G401 (cell line): Measurements from ENCODE around the gene ARHGAP25. TPM values are rescaled to one million over a fixed set of nuclear protein-coding genes. Genes with fewer than 3 reads are reported as not detected.

Experiments used
- DNase-seq: peaks from one replicate; pipeline ENCODE4 v3.0.0-alpha.2; 2015; ENCODE audit warnings: low spot score
- in situ Hi-C: cut with HindIII; loops from 2 replicates; pipeline ENCODE4 v1.10.0; 2016; ENCODE audit warnings: low sequenced_read_pairs, mixed read lengths
- total RNA-seq: library from RNA; depleted of rRNA; stranded (reverse); fragments of >200 nt; shearing (Covaris generic); gene quantifications from 2 replicates; pipeline ENCODE4 v1.2.3, GENCODE V29; 2014

Gene ARHGAP25
- total RNA-seq, 1 experiment from 2014 or later, result not detected

DNA sequence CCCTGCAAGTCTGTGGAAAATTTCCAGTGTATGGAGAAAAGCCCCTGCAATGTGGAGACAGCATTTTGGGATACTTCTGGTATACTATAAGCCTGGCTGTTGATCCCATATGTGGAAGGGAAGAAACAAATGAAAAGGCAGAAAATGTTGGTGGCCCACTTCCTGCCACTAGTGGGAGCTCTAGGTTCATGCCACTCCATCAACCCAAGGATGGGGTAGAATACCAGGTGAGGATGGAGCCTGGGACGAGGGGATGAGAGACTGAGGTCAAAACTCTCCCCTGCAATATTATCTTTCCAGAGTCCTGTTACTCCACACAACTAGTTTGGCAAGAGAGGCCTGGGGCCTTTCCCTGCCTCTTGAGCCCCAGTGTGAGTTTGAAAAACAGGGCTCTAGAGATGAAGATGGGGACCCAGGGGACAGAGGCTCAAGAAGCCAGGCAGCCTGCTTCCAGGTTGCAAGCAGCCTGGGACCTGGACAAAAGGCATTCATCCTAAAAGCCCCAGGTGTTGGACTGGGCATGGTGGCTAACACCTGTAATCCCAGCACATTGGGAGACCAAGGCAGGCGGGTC lies 104.7 kb downstream of the ARHGAP25 start:
- in situ Hi-C loops, result no loop called here
- no peak for DNase-seq

DNA sequence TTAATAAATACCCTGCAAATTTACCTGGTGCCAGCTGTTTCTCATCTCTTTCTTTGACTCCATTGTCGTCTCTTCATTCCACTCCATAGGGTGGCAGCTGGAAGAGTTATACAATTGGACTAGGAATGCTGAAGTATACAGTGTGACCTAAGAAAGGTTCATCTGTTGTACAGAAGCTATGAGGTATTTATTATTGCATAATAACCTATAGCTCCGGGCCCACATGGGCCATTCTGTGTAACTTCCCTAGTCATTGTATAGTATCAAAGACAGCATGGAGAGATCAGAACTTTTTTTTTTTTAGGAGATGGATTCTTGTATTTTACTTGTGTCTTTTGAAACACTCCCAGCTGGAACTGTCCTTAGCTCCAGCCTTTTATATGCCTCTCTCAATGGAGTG lies 110.4 kb downstream of the ARHGAP25 start:
- in situ Hi-C loops, result no loop called here
- no peak for DNase-seq

DNA sequence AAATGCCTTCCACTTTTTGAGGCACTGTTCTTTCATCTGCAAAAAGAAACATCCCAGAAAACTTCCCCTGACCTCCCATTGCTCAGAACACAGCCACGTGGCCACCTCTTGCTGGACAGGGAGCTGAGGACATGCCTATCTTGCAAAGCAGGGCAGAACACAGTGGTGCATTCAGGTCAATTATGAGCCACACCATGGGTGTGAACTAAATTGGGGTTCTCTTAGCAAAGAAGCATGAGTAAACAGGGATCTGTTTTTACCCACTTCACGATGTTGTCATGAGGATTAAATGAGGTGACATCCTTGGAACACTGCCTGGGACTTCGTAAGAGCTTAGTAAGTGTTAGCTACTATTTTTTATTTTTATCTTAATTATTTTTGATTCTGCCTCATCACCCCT lies 111.5 kb downstream of the ARHGAP25 start:
- DNase-seq, result no peak
- in situ Hi-C loops, result no loop called here

DNA sequence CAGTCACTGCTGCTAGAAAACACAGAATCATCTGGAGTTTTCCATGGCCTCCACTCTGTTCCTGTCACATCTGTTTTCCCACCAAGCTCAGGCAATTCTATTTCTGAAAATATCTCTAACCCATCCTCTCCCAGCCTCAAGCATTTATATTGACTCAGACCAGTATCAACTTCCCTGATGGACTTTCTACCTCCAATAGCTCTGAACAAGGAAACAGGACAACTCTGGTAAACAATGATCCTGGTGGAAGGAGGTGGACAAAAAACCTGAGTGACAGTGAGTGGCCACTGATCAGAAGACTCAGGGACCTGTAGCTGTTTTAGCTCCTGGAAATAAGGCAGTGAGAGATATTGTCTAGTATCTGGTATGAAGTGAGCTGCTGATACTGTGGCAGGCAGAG lies 113.1 kb downstream of the ARHGAP25 start:
- in situ Hi-C loops, result no loop called here
- DNase-seq, result no peak

DNA sequence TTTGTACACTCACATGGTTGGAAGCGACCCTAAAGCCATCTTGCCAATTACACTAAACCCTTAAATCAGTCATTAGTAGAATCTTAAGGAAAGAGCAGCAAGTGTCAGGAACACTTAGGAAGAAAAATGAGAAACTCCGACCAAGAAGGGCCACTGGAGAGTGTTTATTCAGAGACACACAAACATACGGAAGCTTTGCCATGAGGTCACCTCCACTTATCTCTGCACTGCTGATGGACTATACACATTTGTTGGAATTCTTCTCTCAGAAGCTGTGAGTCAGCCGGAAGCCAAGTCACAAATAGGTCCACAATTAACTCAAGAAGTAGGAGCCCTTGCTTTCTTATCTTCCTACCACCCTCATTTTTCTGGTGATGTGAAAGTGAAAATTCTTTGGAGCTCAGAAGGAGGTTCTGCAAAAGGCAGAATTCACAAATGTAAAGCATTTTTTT lies 115.0 kb downstream of the ARHGAP25 start:
- DNase-seq, result no peak
- in situ Hi-C loops, result no loop called here

DNA sequence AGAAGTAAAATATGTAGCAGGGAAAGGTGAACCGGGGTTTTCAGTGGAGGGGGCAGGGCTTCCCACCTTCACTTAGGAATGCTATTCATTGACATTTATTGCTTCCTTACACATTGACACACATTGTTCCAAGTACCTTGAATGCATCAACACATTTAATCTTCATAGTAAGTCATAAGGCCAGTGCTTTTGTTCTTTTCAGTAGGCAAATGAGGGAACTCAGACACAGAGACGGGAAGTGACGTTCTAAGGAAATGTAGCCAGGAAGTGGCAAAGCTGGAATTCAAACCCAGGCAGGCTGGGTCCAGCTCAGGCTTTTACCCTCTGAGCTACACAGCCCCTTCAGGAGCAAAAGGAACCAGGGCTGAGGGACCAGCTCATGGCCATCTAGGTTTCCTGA lies 115.9 kb downstream of the ARHGAP25 start:
- DNase-seq, result no peak
- in situ Hi-C loops, result no loop called here

DNA sequence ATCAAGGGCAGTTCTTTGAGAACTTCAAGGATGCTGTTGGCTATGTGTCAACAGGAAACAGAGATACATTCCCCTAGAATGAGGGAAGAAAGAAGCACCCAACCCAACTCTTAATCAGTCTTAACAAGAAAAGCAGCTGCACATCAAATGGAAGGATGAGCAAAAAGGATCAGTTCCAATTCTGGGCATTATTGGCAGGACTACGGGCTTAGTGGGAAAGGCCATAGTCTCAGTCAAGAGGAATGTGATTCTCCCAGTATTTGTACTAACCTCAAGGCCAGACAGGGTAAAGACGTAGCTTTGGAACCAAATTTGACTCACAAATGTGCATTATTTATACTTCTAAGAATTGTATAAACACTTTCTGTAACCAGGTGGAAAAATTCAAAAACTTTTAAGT lies 118.4 kb downstream of the ARHGAP25 start:
- DNase-seq, result no peak
- in situ Hi-C loops, result no loop called here

DNA sequence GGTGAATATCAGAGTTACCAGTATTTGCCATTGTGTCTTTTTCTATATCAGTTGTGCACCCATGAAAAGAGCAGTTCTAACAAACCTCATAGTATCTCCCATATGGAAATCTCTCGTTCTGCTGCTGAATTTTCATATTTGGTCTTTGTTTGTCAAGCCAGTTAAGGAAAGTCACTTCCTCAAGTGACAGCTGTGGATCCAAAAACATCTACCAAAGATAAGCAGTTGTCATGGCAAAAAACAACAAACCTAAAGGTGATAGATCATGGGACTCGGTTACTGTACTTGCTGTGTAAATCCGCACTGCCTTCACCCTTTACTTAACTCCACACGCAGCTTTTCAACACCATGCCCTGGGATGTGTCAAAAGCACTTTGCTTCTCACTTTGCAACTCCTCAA lies 119.3 kb downstream of the ARHGAP25 start:
- in situ Hi-C loops, result no loop called here

DNA sequence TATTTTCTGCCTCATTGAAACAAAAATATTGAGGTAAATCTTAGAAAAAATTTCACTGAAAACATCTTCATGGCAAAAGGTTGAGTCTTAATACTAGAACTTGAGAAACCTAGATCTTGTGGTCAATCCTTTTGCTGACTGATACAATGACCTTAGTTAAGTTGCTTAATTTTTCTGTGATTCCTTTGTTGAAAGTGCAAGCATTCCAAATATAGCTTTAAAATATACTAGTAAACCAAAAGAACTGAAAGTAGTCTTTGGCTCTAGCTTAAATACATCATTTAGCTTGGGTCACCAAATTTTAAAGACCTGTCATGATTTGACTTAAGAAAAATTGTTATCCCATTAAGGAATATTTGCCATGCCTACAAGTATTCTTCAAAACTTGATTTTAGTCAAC lies 119.9 kb downstream of the ARHGAP25 start:
- DNase-seq, result no peak
- in situ Hi-C loops, result no loop called here

More for the DNA sequence above, 119.3 kb downstream of the ARHGAP25 start:
- no peak for DNase-seq

DNA sequence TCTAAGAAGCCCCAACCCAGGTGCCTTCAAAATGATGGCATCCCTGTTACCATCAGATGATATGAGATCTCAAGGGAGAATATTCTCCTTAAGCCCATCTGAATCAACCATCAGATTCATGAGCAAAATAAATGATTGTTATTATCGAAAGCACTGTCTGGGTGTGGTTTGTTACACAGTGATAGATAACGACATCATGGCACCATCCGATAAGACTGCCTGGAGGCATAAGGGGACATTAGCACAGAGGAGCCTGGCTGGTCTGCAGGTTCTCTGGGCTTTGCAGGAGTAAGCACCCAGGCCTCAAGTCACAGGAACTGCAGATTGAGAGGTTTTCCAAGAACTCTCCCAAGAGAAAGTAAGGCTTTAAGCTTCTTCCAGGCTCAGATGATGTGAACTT lies 120.9 kb downstream of the ARHGAP25 start:
- in situ Hi-C loops, result no loop called here

DNA sequence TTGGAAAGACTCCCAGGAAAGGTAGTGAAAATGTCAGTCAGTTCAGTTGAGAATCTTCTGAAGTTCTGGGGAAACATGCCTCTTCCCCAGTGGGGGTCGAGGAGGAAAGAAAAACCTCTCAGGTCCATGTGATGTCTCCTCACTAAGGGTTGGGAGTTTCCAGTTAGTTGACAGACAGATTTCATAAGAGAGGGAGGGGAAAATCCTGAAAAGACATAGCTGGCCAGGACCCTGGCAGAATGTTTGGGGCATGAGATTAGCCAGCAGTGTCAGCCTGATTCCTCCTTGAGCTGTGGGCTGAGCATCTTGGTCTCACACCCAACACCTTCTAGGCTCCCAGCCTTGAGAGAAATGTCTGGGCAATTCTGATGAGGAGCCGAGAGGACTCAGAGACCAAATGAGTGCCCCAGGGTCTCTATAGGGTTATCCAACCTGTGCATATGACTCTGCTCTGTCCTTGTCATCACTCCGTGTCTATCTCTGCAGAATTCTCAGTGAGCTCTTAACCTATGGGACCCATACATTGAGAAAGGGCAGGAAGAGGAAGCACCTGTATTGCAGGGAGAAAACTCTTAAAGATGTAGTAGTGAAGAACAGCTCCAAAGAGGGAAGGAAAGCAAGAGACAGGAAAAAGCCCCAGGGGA lies 122.7 kb downstream of the ARHGAP25 start:
- DNase-seq, result no peak
- in situ Hi-C loops, result no loop called here

More for the DNA sequence above, 120.9 kb downstream of the ARHGAP25 start:
- DNase-seq, result no peak

DNA sequence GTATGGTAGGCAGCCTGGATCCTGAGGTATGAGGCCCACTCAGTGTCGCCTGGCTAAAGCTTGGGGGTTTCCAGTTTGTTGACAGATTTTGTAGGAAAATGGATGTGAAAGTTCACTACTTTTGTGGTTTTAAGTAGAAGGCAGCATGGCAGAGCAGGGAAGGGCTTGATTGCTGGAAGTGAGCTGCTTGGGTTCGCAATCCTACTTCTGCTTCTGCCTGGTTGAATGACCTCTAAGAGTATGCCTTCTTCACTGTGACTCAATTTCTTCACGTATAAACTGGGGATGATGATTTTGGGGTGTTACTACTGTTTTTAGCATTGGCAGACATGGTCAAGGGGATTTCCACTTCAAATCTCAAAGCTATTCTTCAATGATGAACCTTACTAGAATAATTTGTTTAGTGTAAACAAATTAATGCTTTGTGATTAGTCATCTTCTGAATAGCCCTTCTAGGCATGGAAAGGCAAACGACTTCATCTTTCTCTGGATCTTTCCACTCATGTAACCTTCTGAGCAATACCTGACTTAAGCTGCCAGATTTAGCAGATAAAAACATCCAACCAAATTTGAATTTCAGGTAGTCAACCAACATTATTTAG lies 123.3 kb downstream of the ARHGAP25 start:
- DNase-seq, result no peak
- in situ Hi-C loops, result no loop called here

DNA sequence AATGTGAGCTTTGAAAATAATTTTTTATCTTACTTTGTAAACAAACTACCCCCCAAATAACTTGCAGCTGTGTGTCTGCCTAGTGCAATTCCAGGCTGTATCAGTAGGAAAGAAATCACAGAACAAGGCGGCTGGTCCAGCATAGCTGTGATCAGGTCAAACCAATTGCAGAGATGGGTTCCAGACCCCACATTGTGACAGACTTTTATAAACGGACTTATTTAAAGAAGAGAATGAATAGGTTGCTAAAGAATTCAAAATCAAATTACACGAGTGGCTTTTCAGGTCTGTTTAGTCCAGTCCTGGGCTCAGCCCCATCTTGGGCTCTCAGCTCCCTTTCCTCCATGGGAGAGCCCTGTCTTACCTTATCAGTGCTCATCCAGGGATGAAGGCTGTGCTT lies 125.5 kb downstream of the ARHGAP25 start:
- in situ Hi-C loops, result no loop called here
- DNase-seq, result no peak

DNA sequence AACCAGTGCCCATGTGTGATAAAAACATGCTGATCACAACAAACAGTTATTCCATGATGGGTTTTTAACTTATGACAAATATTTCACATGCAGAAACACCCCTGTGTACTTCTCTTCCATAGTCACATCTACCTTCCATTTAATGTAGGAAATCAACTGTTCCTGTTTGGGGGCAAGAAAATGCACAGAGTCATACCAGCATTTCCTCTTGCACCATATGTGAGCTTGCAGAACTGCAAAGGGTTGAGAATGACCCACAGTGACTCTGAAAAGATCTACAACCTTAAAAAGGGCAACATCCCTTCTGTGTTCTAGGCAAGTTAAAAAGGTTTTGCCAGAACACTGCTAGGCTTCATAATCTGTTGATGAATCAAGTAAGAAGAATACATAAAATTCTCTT lies 126.7 kb downstream of the ARHGAP25 start:
- DNase-seq, result no peak
- in situ Hi-C loops, result no loop called here

DNA sequence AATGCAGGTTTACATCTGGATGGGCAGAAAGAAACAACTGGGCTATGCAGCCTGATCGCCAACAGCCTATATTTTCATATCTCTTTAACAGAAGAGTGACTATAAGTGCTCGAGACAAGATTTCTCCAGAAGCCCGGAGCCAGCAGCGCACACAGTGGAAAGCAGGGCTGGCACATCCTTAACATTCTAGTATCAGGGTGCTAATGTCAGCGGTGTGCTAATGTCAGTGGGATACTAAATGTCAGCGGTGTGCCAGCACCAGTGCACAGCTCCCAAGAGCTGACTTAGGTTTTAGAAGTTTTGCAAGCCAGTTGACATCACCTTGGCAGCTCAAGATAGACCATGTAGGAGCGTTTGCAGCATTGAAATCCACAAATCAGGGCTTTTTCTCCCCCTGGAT lies 128.3 kb downstream of the ARHGAP25 start:
- no peak for DNase-seq
- in situ Hi-C loops, result no loop called here

DNA sequence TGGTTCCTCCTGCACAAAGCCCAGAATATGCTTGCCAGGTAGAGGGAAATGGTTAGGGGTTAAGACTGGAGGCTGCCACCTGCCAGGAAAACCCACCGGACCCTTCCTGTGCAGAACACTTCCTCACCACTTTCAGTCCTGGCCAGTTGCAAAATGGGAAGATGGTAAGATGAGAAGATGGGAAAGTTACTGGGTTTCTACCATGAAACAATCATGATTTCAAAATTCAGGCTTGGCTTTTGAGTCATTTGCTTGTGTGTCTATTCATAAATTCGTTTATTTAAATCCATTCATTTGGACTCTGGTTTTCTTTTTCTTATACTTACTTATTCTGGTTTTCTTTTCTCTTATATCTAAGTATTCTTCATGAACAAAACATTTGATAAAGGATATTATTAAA lies 129.4 kb downstream of the ARHGAP25 start:
- in situ Hi-C loops, result no loop called here
- DNase-seq, result no peak

DNA sequence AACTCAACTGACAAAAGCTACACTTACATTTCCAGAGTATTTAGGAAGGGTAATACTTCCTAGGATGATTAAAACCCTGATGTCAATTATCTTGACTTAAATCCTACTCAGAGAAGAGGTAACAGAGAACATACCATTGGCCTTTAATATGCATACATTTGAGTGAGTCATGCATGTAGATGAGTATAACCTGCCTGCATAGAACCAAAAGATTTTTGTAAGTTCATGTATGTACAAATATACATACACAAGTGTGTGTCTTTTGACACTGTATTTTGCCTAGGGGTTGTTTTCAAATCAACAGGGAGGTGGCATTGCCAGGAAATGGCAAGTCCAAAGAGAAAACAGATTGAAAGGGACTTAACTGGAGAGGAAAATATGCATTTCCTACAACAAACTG lies 130.5 kb downstream of the ARHGAP25 start:
- DNase-seq, result no peak
- in situ Hi-C loops, result no loop called here

DNA sequence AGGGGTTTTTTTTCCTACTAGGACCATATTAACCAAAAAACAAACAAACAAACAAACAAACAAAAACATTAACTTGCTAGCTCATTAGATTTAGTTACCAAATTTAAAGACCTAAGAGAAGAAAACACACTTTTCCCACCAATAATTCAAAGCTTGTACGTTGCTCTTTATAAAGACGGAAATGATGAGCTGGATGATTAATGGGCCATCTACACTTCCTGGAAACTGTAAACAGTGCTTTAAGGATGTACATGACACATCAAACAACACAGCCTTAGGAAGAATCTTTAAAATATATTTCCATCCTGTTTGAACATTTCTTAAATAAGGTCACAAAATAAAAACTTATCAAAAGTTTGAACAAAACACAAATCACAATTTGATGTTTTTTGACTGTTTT lies 135.6 kb downstream of the ARHGAP25 start:
- in situ Hi-C loops, result no loop called here
- no peak for DNase-seq

DNA sequence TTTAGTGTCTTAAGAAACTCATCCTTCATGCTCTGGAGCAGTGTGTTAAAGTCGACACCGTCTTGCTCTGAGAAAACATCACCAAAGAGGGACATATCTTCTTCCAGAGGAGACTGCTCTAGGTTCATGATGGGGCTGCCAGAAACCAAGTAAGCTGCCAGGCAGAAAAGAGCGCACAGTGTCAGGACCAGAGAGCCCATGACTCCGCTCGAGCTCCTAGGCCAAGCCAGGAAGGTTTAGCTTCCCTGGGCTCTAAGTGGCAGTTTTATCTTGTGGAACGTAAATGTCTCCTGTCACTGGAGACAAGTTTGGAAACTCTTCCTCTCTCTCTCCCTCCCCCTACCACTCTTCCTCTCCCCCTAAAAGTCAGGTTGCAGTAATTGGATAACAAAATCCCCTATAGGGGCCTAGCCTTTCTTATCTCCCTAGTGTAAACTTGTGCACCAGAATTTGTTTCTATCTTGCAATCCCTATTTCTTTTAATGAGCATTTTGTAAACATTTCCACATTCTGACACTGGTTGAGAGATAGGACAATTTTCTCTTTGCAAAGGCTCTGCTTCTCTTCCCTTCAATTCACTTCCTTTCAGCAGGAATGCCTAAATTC lies 136.7 kb downstream of the ARHGAP25 start, which contains the start of gene BMP10:
Gene BMP10 (minus strand): TSS at position 239 of the 606 bp plus-strand sequence. CDS start 39 bp downstream, at position 200.
- DNase-seq, result no peak
- in situ Hi-C loops, result no loop called here
